SK-N-SH (cell line): ENCODE data around the gene ARHGEF4.

Experiments
- NFIC ChIP-seq: IDR thresholded peaks from 2 replicates; pipeline ENCODE4 v1.4.0; 2012; ENCODE audit warnings: borderline replicate concordance
- RFX5 ChIP-seq: IDR thresholded peaks from 2 replicates; pipeline ENCODE4 v1.6.1; 2012; ENCODE audit warnings: mild to moderate bottlenecking, improper control_type of control experiment, low read length
- SIN3A ChIP-seq: IDR thresholded peaks from 2 replicates; pipeline ENCODE4 v1.6.1; 2012; ENCODE audit warnings: low read depth, mild to moderate bottlenecking, low read length, moderate library complexity, borderline replicate concordance
- YY1 ChIP-seq: IDR thresholded peaks from 2 replicates; pipeline ENCODE4 v1.4.0; 2012; ENCODE audit warnings: low read depth, mild to moderate bottlenecking
- TF ChIP-seq, protein P1 (sequence below): fragments of 200-600 bp; sonication (generic); IDR thresholded peaks from 2 replicates; pipeline ENCODE4 v1.6.1; 2017; ENCODE audit warnings: antibody characterized with exemption, mild to moderate bottlenecking, moderate library complexity

GRCh38 chr2:130840506-130840905, 3.8 kb downstream of the ARHGEF4 start:
- TF ChIP-seq, protein P1, sequence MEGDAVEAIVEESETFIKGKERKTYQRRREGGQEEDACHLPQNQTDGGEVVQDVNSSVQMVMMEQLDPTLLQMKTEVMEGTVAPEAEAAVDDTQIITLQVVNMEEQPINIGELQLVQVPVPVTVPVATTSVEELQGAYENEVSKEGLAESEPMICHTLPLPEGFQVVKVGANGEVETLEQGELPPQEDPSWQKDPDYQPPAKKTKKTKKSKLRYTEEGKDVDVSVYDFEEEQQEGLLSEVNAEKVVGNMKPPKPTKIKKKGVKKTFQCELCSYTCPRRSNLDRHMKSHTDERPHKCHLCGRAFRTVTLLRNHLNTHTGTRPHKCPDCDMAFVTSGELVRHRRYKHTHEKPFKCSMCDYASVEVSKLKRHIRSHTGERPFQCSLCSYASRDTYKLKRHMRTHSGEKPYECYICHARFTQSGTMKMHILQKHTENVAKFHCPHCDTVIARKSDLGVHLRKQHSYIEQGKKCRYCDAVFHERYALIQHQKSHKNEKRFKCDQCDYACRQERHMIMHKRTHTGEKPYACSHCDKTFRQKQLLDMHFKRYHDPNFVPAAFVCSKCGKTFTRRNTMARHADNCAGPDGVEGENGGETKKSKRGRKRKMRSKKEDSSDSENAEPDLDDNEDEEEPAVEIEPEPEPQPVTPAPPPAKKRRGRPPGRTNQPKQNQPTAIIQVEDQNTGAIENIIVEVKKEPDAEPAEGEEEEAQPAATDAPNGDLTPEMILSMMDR: no peak
- TF ChIP-seq SIN3A (no peak), RFX5 (no peak), YY1 (no peak), NFIC (no peak)
